Calu3 (cell line): ENCODE results near the gene ATP13A2. TPM values are rescaled to one million over a fixed set of nuclear protein-coding genes. Genes with fewer than 3 reads are reported as not detected.

Experiments
- BruUV-seq: library from RNA; stranded (reverse); fragments of 400-500 nt; replicated peaks from 2 replicates; lab custom pipeline; 2021; lab: Mats Ljungman, UMichigan
- CTCF ChIA-PET: fragments of 300-600 bp; sonication (Branson Sonifier 250); formaldehyde crosslinking; loops from one replicate; lab custom pipeline; 2022; ENCODE audit warnings: antibody characterized with exemption; lab: Charles Lee
- DNase-seq: peaks from one replicate; pipeline ENCODE4 v3.0.0; 2022
- H3K27ac Mint-ChIP-seq: one replicate; pipeline ENCODE4 v1.8.0; 2022; ENCODE audit warnings: mixed read lengths; ENCODE audit not compliant: unreplicated experiment
- H3K27me3 Mint-ChIP-seq: one replicate; pipeline ENCODE4 v1.8.0; 2022; ENCODE audit warnings: mixed read lengths; ENCODE audit not compliant: unreplicated experiment
- H3K36me3 Mint-ChIP-seq: one replicate; pipeline ENCODE4 v1.8.0; 2022; ENCODE audit warnings: mild to moderate bottlenecking, moderate library complexity, mixed read lengths; ENCODE audit not compliant: insufficient read depth, unreplicated experiment
- H3K4me1 Mint-ChIP-seq: one replicate; pipeline ENCODE4 v1.8.0; 2022; ENCODE audit warnings: mild to moderate bottlenecking, low read depth, mixed read lengths; ENCODE audit not compliant: unreplicated experiment
- H3K4me3 Mint-ChIP-seq: one replicate; pipeline ENCODE4 v1.8.0; 2022; ENCODE audit warnings: mild to moderate bottlenecking, low read depth, moderate library complexity, mixed read lengths; ENCODE audit not compliant: unreplicated experiment
- H3K9me3 Mint-ChIP-seq: one replicate; pipeline ENCODE4 v1.8.0; 2022; ENCODE audit warnings: low read depth, mixed read lengths; ENCODE audit not compliant: unreplicated experiment
- CTCF ChIP-seq: fragments of 200-600 bp; IDR thresholded peaks from one replicate; pipeline ENCODE4 v1.8.0; 2022; ENCODE audit warnings: antibody characterized with exemption; ENCODE audit not compliant: unreplicated experiment
- intact Hi-C: fragments of 100-400 bp; cut with micrococcal nuclease; formaldehyde crosslinking; loops from one replicate; pipeline ENCODE4 v1.10.0; 2022; ENCODE audit not compliant: unreplicated experiment
- total RNA-seq: library from RNA; stranded (reverse); gene quantifications from 2 replicates; pipeline ENCODE4 v1.2.3, GENCODE V29; 2022

Gene ATP13A2
- total RNA-seq, 1 experiment from 2014 or later: 33.4 TPM

GRCh38 chr1:16982902-16983301, 28.8 kb downstream of the ATP13A2 start:
- Mint-ChIP-seq H3K4me1 (peaks cover 11% of the 10 kb centered on the region), H3K4me3 (no peak overlapping the region), H3K36me3 (no peaks in the 10 kb centered on the region), H3K27me3 (peaks cover 38% of the 10 kb centered on the region), H3K9me3 (no peaks in the 10 kb centered on the region), H3K27ac (no peak overlapping the region)
- no peak for TF ChIP-seq CTCF
- CTCF ChIA-PET: no interaction called here
- BruUV-seq: no TSS peak
- intact Hi-C loops: no loop called here
- no peak for DNase-seq

- H3K4me3 Mint-ChIP-seq: peak overlapping the region; percentile 60
- BruUV-seq: no TSS peak
- peaks cover 38% of the 10 kb centered on the region for H3K27me3 Mint-ChIP-seq
- DNase-seq: no peak
- no peak for TF ChIP-seq CTCF
- peaks cover 11% of the 10 kb centered on the region for H3K4me1 Mint-ChIP-seq
- intact Hi-C loops: no loop called here
- H3K36me3 Mint-ChIP-seq: no peaks in the 10 kb centered on the region
- H3K27ac Mint-ChIP-seq: peak overlapping the region; percentile 68
- no peaks in the 10 kb centered on the region for H3K9me3 Mint-ChIP-seq
- CTCF ChIA-PET: no interaction called here
Measured at GRCh38 chr1:16981269-16981849, 30.4 kb downstream of the ATP13A2 start.

GRCh38 chr1:16980473-16981268, 31.1 kb downstream of the ATP13A2 start, which contains the start of gene MFAP2:
Gene MFAP2, minus strand, starts transcription at chr1:16980620. Its CDS starts 2,347 bp downstream, at chr1:16978273.
- CTCF ChIA-PET: no interaction called here
- H3K36me3 Mint-ChIP-seq: no peaks in the 10 kb centered on the region
- peaks cover 11% of the 10 kb centered on the region for H3K4me1 Mint-ChIP-seq
- BruUV-seq: no TSS peak
- no peak for TF ChIP-seq CTCF
- intact Hi-C loops: no loop called here
- H3K27ac Mint-ChIP-seq: peak within 1 kb of the TSS; percentile 68
- peak within 1 kb of the TSS; percentile 60 for H3K4me3 Mint-ChIP-seq
- peaks cover 38% of the 10 kb centered on the region for H3K27me3 Mint-ChIP-seq
- H3K9me3 Mint-ChIP-seq: no peaks in the 10 kb centered on the region
- peak; percentile 9 for DNase-seq

GRCh38 chr1:16979475-16980327, 32.0 kb downstream of the ATP13A2 start:
- DNase-seq: no peak
- peaks cover 11% of the 10 kb centered on the region for H3K4me1 Mint-ChIP-seq
- intact Hi-C loops: no loop called here
- H3K27me3 Mint-ChIP-seq: peaks cover 38% of the 10 kb centered on the region
- H3K27ac Mint-ChIP-seq: no peak overlapping the region
- peak overlapping the region; percentile 60 for H3K4me3 Mint-ChIP-seq
- H3K36me3 Mint-ChIP-seq: no peaks in the 10 kb centered on the region
- no peak for TF ChIP-seq CTCF
- H3K9me3 Mint-ChIP-seq: no peaks in the 10 kb centered on the region
- no TSS peak for BruUV-seq
- CTCF ChIA-PET: no interaction called here
